Stimulated activated CD4-positive, alpha-beta T cell treated with anti-CD3 and anti-CD28 coated beads, Interleukin-1b, Interleukin-23, amount 100 ng/mL, for 24 hours (primary cell): ENCODE results near the gene KDM4B.

Experiments used
- DNase-seq, 4 experiments: peaks; one replicate each; pipeline ENCODE4 v3.0.0-alpha.2; 2020; ENCODE audit warnings: low read depth in 4 of 4, low spot score in 1 of 4

KDM4B gene

GRCh38 chr19:5119297-5119998, 150.5 kb downstream of the KDM4B start:
- no peak for DNase-seq

GRCh38 chr19:5120321-5120720, 151.4 kb downstream of the KDM4B start:
- DNase-seq: no peak

- no peak for DNase-seq
These were observed 151.9 kb downstream of the KDM4B start for GRCh38 chr19:5120833-5121232.

GRCh38 chr19:5121266-5122120, 152.6 kb downstream of the KDM4B start:
- DNase-seq: no peak

GRCh38 chr19:5122121-5122400, 153.1 kb downstream of the KDM4B start:
- no peak for DNase-seq

GRCh38 chr19:5122671-5123409, 153.9 kb downstream of the KDM4B start:
- no peak for DNase-seq

- DNase-seq: no peak
These were observed 154.7 kb downstream of the KDM4B start for GRCh38 chr19:5123646-5124045.

GRCh38 chr19:5124111-5124855, 155.4 kb downstream of the KDM4B start:
- no peak for DNase-seq

- no peak for DNase-seq
These were observed 156.5 kb downstream of the KDM4B start for GRCh38 chr19:5125376-5125775.

- no peak for DNase-seq
These were observed 157.0 kb downstream of the KDM4B start for GRCh38 chr19:5125797-5126497.

- DNase-seq: no peak
These were observed 157.7 kb downstream of the KDM4B start for GRCh38 chr19:5126498-5127223.

- no peak for DNase-seq
These were observed 158.8 kb downstream of the KDM4B start for GRCh38 chr19:5127717-5128116.

GRCh38 chr19:5128251-5128935, 159.5 kb downstream of the KDM4B start:
- no peak for DNase-seq

GRCh38 chr19:5128936-5129389, 160.1 kb downstream of the KDM4B start:
- no peak for DNase-seq

GRCh38 chr19:5129691-5130090, 160.8 kb downstream of the KDM4B start:
- DNase-seq: no peak

GRCh38 chr19:5130371-5131030, 161.6 kb downstream of the KDM4B start:
- peak in 1 of 4 experiments; percentile 12 for DNase-seq

- DNase-seq: no peak
These were observed 162.2 kb downstream of the KDM4B start for GRCh38 chr19:5131031-5131505.

- no peak for DNase-seq
These were observed 162.7 kb downstream of the KDM4B start for GRCh38 chr19:5131506-5132205.
